Panc1 (cell line): Measurements from ENCODE around the gene OR6T1. TPM values are rescaled to one million over a fixed set of nuclear protein-coding genes. Genes with fewer than 3 reads are reported as not detected.

Source experiments
- ATAC-seq: fragments of 200-7000 bp; cut with Tn5 transposase; 2 replicates; pipeline ENCODE4 v1.9.1; 2020; ENCODE audit warnings: mild to moderate bottlenecking, moderate library complexity
- Bru-seq: library from RNA; stranded (reverse); fragments of 400-500 nt; gene quantifications from one replicate; lab custom pipeline; 2021; lab: Mats Ljungman, UMichigan
- BruChase-seq, 2 experiments: library from RNA; stranded (reverse); fragments of 400-500 nt; gene quantifications; one replicate each; lab custom pipeline; 2021; lab: Mats Ljungman, UMichigan
- BruUV-seq: library from RNA; stranded (reverse); fragments of 400-500 nt; replicated peaks from 2 replicates; lab custom pipeline; 2021; lab: Mats Ljungman, UMichigan
- CTCF ChIA-PET: fragments of 300-600 bp; sonication (Branson Sonifier 250); formaldehyde crosslinking; loops from one replicate; lab custom pipeline; 2022; ENCODE audit warnings: antibody characterized with exemption; lab: Charles Lee
- POLR2A ChIA-PET: fragments of 300-600 bp; sonication (Branson Sonifier 250); formaldehyde crosslinking; loops from one replicate; lab custom pipeline; 2022; ENCODE audit warnings: antibody characterized with exemption; lab: Charles Lee
- DNase-seq: peaks from one replicate; pipeline ENCODE4 v3.0.0-alpha.2; 2010; ENCODE audit warnings: low read depth, low spot score
- H3K27ac ChIP-seq: 2 replicates; pipeline ENCODE4 v1.5.1; 2011; ENCODE audit warnings: mild to moderate bottlenecking, low read length, inconsistent platforms
- H3K27me3 ChIP-seq: fragments of 200-500 bp; sonication (Bioruptor generic); 2 replicates; pipeline ENCODE4 v1.6.0; 2014; ENCODE audit warnings: low read length, inconsistent platforms; ENCODE audit not compliant: control insufficient read depth, insufficient read depth
- H3K36me3 ChIP-seq: fragments of 200-500 bp; sonication (Bioruptor generic); 2 replicates; pipeline ENCODE4 v1.5.1; 2014; ENCODE audit warnings: inconsistent platforms, mild to moderate bottlenecking, low read length, moderate library complexity; ENCODE audit not compliant: control insufficient read depth, insufficient read depth
- H3K4me1 ChIP-seq: 2 replicates; pipeline ENCODE4 v1.5.1; 2011; ENCODE audit warnings: inconsistent platforms, mild to moderate bottlenecking, low read length, moderate library complexity; ENCODE audit not compliant: control insufficient read depth, insufficient read depth
- H3K4me3 ChIP-seq, 2 experiments: 2 replicates each; pipeline ENCODE4 v1.5.1; 2011 to 2012; ENCODE audit warnings: low read depth in 2 of 2, low read length in 2 of 2, mild to moderate bottlenecking in 2 of 2, inconsistent platforms in 1 of 2, moderate library complexity in 1 of 2
- H3K9me3 ChIP-seq: fragments of 200-500 bp; sonication (Bioruptor generic); 2 replicates; pipeline ENCODE4 v1.5.1; 2014; ENCODE audit warnings: low read depth, mild to moderate bottlenecking, inconsistent platforms, low read length, moderate library complexity; ENCODE audit not compliant: control insufficient read depth, insufficient read depth
- CTCF ChIP-seq: fragments of 450-650 bp; IDR thresholded peaks from 2 replicates; pipeline ENCODE4 v1.5.1; 2017; ENCODE audit warnings: mild to moderate bottlenecking
- POLR2AphosphoS5 ChIP-seq: IDR thresholded peaks from 2 replicates; pipeline ENCODE4 v1.6.1; 2012; ENCODE audit warnings: mild to moderate bottlenecking, low read depth, low read length, moderate library complexity
- REST ChIP-seq, 2 experiments: IDR thresholded peaks; 2 replicates each; pipeline ENCODE4 v1.6.1; 2011 to 2012; ENCODE audit warnings: low read depth in 2 of 2, control low read depth in 1 of 2, low read length in 1 of 2, mild to moderate bottlenecking in 1 of 2, moderate library complexity in 1 of 2; ENCODE audit not compliant: insufficient read depth in 1 of 2
- SIN3A ChIP-seq: IDR thresholded peaks from 2 replicates; pipeline ENCODE4 v1.6.1; 2012; ENCODE audit warnings: low read depth, mild to moderate bottlenecking, low read length, moderate library complexity, borderline replicate concordance; ENCODE audit not compliant: insufficient read depth
- TCF7L2 ChIP-seq: IDR thresholded peaks from 2 replicates; pipeline ENCODE4 v1.6.1; 2011; ENCODE audit warnings: mild to moderate bottlenecking, low read depth, low read length, inconsistent platforms
- in situ Hi-C: cut with HindIII; loops from 2 replicates; pipeline ENCODE4 v1.10.0; 2016; ENCODE audit warnings: low sequenced_read_pairs, low pct_unique_long_range_greater_than_20kb
- intact Hi-C: fragments of 100-400 bp; cut with micrococcal nuclease; formaldehyde crosslinking; loops from one replicate; pipeline ENCODE4 v1.10.0; 2022; ENCODE audit not compliant: unreplicated experiment
- long read RNA-seq: library from polyadenylated mRNA; unstranded; transcript quantifications from one replicate; pipeline ENCODE4 v2.0.0, GENCODE V29; 2021; ENCODE audit not compliant: unreplicated experiment
- polyA plus RNA-seq: library from polyadenylated mRNA; unstranded; fragments of >200 nt; gene quantifications from one replicate; pipeline ENCODE4 v1.2.1, GENCODE V29; 2012; ENCODE audit warnings: missing spikeins; ENCODE audit not compliant: insufficient read length
- total RNA-seq: library from RNA; stranded (reverse); gene quantifications from one replicate; pipeline ENCODE4 v1.2.1, GENCODE V29; 2021; ENCODE audit not compliant: unreplicated experiment

The OR6T1 gene
- total RNA-seq (not detected), Bru-seq, nascent RNA (not detected), BruChase-seq, experiment 1, labeled RNA remaining after a 2-hour chase (not detected), BruChase-seq, experiment 2, labeled RNA remaining after a 6-hour chase (not detected)
- polyA plus RNA-seq: not detected
- long read RNA-seq: 0 reads

GRCh38 chr11:123943738-123944137 lies at the start of gene OR6T1:
OR6T1 (minus strand) TSS chr11:123943838; CDS start chr11:123943838, 0 bp downstream.
- intact Hi-C loops: no loop called here
- TF ChIP-seq SIN3A: no peak
- no peak for TF ChIP-seq CTCF
- no peak for TF ChIP-seq TCF7L2
- no peak for TF ChIP-seq REST (IDR thresholded peaks at IDR 0.05; ENCODE audit: insufficient read depth in 1 of 2, low read depth in 2 of 2, low read length in 1 of 2)
- TF ChIP-seq POLR2AphosphoS5: no peak
- no peak within 1 kb of the TSS for H3K27ac ChIP-seq
- no peaks in the 10 kb centered on the region for H3K9me3 ChIP-seq
- no peaks in the 10 kb centered on the region for H3K27me3 ChIP-seq
- ChIA-PET CTCF (no interaction called here), POLR2A (no interaction called here)
- H3K4me3 ChIP-seq: no peak within 1 kb of the TSS
- DNase-seq: no peak
- BruUV-seq: no TSS peak
- ATAC-seq: no peak
- H3K4me1 ChIP-seq: no peaks in the 10 kb centered on the region
- in situ Hi-C loops: no loop called here
- no peaks in the 10 kb centered on the region for H3K36me3 ChIP-seq

GRCh38 chr11:123979311-123979710 lies 35.7 kb upstream of the OR6T1 start:
- POLR2A ChIA-PET: no interaction called here
- H3K27ac ChIP-seq: no peak overlapping the region
- BruUV-seq: no TSS peak

More at GRCh38 chr11:123979311-123979710, 35.7 kb upstream of the OR6T1 start:
- intact Hi-C loops (no loop called here), in situ Hi-C loops (no loop called here)
- no peaks in the 10 kb centered on the region for H3K4me1 ChIP-seq
- H3K9me3 ChIP-seq: no peaks in the 10 kb centered on the region
- CTCF ChIA-PET: interaction anchor here (0.6 kb wide), 1 partner anchor 270 kb away, joined by 4 read pairs; no protein-coding TSS in a partner anchor
- H3K36me3 ChIP-seq: no peaks in the 10 kb centered on the region
- ATAC-seq: no peak
- no peaks in the 10 kb centered on the region for H3K27me3 ChIP-seq
- DNase-seq: no peak
- H3K4me3 ChIP-seq: no peak overlapping the region
- TF ChIP-seq POLR2AphosphoS5 (no peak), CTCF (no peak), REST (IDR thresholded peaks at IDR 0.05; ENCODE audit: insufficient read depth in 1 of 2, low read depth in 2 of 2, low read length in 1 of 2) (no peak), SIN3A (no peak), TCF7L2 (no peak)
